Left kidney (tissue), 2 donors: ENCODE results near the gene CELF2. TPM values are rescaled to one million over a fixed set of nuclear protein-coding genes. Genes with fewer than 3 reads are reported as not detected.

Experiments used
- DNase-seq: peaks from one replicate; pipeline ENCODE4 v3.0.0-alpha.2; 2013
- polyA plus RNA-seq: library from polyadenylated mRNA; unstranded; fragments of 120-200 nt; gene quantifications from one replicate; pipeline ENCODE4 v1.2.1, GENCODE V29; 2013; ENCODE audit not compliant: insufficient read length

CELF2 gene
- polyA plus RNA-seq, 1 donor = 12.5 TPM

DNA sequence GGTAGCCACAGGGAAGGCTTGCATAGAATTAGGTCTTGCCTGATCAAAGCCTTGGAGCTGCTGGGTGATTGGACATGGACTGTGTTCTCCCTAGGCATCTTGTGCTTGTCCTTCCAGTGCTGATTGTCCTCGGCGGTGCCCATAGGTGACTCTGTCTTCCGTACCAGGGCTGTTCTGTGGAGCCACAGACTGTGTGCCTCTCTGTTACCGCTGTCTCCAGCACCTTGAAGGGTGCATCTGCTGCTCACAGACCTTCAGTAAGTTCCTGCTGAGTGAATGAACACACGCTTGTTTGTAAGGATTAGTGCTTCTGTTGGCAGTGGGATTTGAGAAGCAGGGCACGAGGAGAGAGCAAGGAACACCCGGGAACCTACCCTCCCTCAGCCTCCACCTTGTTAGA, 116.7 kb downstream of the CELF2 start:
- no peak for DNase-seq

- no peak for DNase-seq
Observed at GRCh38 chr10:11135709-11136108, 118.0 kb downstream of the CELF2 start.

DNA sequence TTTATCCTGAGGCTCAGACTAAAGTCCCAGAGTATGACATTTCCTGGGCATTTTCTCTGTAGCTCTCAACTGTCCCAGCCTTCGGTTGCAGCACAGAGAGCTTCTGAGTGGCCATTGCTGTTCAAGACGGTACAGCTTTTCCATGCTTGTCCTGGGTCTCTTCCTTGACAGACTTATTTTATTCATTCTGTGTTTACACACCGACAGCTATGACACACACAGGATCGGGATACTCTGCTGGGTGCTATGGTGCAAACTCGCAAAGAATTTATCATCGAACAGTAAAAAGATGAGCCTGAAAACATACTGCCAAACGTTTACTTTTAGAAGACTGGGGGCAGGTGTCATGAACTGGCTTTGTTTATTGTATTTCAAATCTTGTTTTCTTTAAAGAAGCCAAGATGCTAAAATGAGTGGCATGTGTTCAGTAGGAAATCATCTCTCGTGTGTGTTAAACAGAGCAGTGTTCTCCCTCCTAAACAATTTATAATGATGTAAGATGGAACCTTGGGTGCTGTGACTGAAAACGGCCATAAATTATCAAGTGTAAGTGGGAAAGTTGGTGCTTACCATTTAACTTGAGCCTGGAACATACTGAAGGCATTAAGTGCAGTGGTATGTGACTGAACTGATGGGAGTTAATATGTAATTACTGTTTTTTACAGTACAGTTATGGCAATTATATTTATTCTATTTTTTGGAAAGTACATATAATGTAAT, 120.8 kb downstream of the CELF2 start:
- DNase-seq = no peak

DNA sequence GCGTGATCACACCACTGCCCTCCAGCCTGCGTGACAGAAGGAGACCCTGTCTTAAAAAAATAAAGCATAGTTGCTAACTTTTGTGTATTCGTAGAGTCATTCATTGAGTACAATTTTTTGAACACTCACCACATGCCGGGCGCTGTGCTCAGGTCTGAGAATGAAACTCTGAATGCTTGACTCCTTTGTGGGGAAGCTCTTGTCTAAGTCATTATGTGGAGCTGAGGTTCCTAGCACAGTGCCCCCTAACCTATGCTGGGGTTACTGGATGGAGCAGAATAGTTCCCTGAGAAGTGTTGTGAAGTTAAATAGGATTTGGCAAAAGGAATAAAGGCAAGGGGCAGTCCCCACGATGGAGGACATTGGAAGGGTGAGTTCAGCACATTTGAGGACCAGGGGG, 123.3 kb downstream of the CELF2 start:
- DNase-seq = no peak

GRCh38 chr10:11141571-11142091, 124.0 kb downstream of the CELF2 start:
- no peak for DNase-seq

GRCh38 chr10:11142777-11143176, 125.1 kb downstream of the CELF2 start:
- no peak for DNase-seq

- no peak for DNase-seq
Observed at GRCh38 chr10:11143242-11143641, 125.6 kb downstream of the CELF2 start.

DNA sequence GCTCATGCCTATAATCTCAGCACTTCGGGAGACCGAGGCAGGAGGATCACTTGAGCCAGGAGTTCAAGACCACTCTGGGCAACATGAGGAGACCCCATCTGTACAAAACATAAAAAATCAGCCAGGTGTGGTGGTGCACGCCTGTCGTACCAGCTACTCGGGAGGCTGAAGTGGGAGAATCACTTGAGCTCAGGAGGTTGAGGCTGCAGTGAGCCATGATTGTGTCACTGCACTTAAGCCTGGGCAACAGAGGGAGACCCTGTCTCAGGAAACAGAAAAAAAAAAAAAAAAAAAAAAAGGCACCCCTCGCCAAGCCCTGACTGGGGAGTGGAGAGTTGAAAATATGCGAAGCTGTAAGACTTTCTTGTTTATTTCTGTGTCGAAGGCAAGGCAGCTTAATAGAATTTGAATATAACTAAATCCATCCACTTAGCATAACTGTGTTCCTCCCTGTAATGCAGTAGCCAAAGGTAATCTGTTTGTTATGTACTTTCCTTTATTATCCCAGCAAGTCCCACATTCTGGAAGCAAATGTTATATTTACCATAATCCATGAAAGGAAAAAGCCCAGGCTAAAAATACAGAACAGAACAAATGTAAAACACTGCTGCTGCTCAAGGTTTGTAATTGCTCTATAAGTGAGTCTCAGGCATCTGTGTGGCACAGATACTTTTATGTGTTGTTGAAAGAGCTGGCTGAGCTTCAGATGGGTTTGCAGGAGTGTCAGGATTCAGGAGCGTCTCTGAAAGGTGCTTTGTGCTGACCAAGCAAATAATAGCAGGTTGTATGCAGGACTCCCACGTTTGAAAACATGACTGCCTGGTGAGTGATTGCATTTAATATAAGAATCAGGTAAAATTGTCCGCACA, 127.2 kb downstream of the CELF2 start:
- no peak for DNase-seq

GRCh38 chr10:11145495-11145855, 127.8 kb downstream of the CELF2 start:
- DNase-seq = no peak

DNA sequence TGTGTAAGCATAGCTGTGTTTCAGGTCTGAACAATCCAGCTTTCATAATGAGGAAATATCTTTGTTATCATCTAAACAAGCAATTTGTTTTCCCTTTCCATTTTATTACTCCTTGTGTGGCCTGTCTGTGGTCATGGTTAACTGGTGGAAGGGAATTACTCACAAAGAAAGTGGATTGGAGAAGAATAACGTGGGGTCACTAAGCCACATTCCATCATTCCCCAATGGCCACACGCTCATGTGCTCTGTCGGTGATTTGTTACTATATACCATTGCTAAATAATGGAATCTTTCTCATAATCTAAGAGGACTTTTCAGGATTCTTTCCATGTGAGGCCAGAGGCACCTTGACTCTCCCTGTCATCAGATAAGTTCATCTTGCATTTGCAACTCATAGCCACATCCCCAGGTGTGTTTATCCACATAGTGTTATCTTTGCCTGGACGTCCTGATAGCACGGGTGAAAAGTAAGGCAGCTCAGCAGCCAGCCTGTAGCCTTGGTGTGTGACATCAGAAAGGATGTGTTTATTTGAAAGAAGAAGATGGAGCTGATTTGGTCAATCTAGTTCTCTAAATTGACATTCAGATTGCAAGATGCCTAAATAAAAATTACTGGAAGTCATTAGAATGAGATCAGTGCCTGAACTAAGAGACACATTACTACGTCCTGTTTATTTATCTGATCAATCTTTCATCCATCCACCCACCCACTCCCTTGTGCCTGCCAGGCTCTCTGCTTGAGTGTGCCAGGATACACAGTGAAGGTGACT, 128.9 kb downstream of the CELF2 start:
- DNase-seq = no peak

GRCh38 chr10:11147722-11148121, 130.1 kb downstream of the CELF2 start:
- no peak for DNase-seq

DNA sequence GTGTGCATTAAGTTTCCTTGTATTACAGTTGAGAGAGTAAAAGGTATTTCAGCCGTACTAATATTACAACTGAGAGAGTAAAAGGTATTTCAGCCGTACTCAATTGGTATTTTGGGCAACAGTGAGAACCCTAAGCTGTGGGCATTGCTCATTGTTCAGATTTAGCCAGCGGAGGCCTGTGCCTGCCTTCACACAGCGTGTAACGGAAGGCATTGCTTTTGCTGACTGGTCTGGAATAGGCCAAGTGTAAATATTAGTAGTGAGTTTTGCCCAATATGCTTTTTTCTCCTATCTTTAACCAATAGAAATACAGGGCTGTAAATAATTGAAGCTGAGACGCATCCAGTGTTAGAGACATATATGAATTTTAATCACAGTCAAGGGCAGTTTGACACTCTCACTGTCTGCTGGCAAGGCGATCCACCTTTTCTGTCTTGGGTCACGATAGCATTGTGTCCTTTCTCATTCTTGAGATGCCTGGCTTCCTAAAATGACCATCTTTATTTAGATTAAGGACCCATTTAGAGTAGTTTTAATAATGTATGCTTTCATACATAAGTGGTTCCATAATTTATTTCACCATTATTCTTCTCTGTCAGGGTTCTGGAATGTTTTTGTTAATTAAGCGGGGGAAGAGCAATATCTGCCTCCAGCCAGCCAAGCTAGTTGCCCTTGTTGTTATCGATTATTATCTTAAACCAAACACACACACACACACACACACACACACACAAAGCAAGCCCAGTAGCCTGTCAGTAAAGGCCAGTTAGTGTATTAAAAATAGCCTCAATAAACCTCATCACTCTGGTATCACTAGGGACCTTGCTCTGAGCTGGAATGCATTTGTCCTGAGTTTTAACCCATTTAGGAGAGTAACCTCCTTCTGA, 130.7 kb downstream of the CELF2 start:
- DNase-seq = no peak

DNA sequence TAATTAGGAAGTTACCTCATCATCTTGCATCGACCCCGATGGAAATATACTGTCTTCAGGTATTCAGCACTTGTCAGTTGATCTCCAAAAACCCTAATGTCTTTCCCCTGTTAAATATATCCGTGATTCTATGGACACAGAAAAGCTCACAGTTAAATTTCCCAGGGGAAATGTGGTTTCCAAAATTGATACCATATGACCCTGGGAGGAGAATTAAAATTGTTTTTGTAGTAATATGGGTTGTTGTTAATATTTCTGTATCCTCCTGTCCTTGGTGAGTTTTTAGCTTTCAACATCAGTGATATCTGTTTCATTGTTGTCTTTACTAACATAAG, 132.1 kb downstream of the CELF2 start:
- DNase-seq = no peak

- no peak for DNase-seq
Observed at GRCh38 chr10:11150231-11150731, 132.6 kb downstream of the CELF2 start.

DNA sequence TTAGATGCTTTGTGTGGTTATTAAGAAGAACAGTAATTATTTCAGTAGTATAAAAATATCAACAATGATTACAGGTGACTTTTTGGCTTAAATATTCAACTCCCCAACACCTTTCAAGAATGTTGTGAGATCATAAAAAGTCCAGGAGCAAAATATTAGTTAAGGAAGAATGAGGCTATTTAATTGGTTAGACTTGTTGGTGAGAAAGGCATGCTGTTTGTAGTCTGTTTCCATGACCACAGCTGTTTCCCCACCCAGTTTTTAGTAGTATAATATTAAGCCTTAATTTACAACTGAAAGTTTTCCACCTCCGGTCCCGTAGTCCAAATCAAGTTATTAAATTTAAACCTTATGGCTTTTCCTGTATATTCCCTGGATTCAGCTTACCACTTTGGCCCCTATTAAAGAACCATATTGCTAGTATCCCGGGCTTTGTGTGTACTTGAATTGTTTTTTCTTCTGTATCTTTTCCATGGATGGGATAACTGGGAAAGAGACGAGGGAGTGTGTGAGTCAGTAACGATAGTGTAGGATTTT, 133.3 kb downstream of the CELF2 start:
- DNase-seq = no peak

DNA sequence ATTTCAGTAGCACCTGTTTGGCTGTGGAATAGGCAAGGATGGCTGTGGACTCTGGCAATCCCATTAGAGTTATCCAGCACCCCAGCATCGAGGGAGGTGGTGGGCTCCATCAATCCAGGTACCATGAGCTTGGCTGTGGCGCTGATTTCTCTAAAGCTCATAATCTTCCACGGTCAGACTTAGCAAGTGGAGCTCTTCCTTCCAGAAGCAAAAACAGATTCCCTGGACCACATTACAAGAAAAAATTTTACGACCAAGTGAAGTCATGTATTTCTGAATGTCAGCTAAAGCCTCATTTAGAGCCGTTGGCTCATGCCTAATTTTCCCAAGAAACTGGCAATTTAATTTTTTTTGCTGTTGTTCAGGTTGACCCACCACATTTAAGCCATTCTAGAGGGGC, 135.1 kb downstream of the CELF2 start:
- no peak for DNase-seq

DNA sequence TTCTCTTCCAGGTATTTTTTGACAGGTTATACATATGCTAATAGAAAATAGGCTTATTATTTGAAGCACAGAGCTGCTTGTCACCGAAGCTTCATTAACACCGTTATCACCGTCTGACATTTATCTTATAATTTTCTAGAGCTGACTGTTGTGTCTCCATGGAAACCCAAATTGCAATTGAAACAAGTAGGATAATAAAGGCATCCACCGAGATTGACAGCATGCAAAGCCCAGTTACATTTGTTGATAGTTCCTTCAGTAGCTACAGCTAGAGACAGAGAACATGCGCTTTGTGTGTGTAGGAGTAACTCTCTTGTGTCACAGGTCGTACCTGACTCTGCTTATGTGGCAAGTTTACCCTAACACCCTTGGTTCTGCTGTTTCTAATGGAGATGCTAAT, 135.6 kb downstream of the CELF2 start:
- DNase-seq = no peak

- no peak for DNase-seq
Observed at GRCh38 chr10:11153766-11154165, 136.1 kb downstream of the CELF2 start.

- DNase-seq = no peak
Observed at GRCh38 chr10:11154333-11154732, 136.7 kb downstream of the CELF2 start.

DNA sequence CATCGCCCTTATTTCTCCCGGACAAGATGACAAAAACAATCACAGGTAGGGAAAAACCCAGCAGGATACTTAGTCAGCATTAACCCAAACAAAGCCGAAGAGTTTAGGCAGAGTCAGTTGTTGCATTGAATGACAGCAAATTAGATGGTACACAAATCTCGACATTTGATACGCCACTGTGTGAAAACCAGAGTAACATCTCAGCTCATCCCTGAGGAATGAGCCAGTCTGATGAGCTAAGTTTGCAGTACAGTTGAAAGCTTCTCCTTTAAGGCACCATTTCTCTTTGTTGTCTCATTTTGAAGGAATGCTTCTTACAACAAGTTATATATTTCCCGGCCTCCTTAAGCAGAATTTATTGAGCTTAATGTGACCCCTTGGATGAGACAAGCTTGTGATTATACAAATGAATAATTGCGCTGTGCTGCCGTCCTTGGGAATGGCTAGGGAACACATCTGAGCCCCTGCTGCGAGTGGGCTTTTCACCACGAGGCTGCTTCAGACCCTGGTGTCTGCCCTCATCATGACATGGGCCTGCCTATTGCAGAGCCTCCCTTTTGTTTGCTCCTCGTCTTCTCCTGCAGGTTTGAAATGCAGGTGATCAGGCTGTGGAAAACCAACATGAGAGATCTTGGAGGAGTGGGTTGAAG, 137.3 kb downstream of the CELF2 start:
- DNase-seq = no peak

DNA sequence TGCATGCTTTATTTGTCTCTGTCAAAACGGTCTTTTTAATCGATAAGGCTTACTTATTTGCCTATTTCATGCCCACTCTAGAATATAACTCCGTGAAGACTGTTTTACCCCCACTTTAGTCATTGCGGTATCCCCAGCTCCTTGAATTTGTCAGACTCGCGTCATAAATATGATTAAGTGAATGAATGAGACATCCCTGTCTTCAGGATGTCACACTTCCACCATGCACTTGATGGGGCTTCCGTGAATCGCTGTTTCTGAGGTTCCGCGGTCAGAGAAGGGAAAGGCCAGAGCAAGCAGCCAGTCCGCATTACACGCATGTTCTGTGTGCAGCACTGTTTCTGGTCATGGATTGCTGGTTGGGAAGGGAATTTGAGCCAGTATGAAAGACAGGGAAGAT, 138.8 kb downstream of the CELF2 start:
- DNase-seq = no peak
